Hepatocyte (in vitro differentiated cells): ENCODE data around the gene SNX4. TPM values are rescaled to one million over a fixed set of nuclear protein-coding genes. Genes with fewer than 3 reads are reported as not detected.

Source experiments
- DNase-seq: peaks from one replicate; pipeline ENCODE4 v3.0.0-alpha.2; 2016; ENCODE audit warnings: low spot score
- H2AFZ ChIP-seq: fragments of 200-600 bp; sonication (generic); 2 replicates; pipeline ENCODE4 v1.6.0; 2016; ENCODE audit warnings: antibody characterized with exemption, mild to moderate bottlenecking
- H3K27ac ChIP-seq: fragments of 200-600 bp; sonication (generic); 2 replicates; pipeline ENCODE4 v1.5.1; 2016; ENCODE audit warnings: mild to moderate bottlenecking
- H3K27me3 ChIP-seq: fragments of 200-600 bp; sonication (generic); 2 replicates; pipeline ENCODE4 v1.6.1; 2016
- H3K36me3 ChIP-seq: fragments of 200-600 bp; sonication (generic); replicated peaks from 2 replicates; pipeline ENCODE4 v1.5.1; 2016; ENCODE audit warnings: low read depth; ENCODE audit not compliant: insufficient read depth
- H3K4me1 ChIP-seq: fragments of 200-600 bp; sonication (generic); 2 replicates; pipeline ENCODE4 v1.5.1; 2016; ENCODE audit warnings: mild to moderate bottlenecking, moderate library complexity; ENCODE audit not compliant: insufficient read depth
- H3K4me2 ChIP-seq: fragments of 200-600 bp; sonication (generic); 2 replicates; pipeline ENCODE4 v1.6.0; 2016
- H3K4me3 ChIP-seq: fragments of 200-600 bp; sonication (generic); 2 replicates; pipeline ENCODE4 v1.5.1; 2016; ENCODE audit warnings: mild to moderate bottlenecking
- H3K79me2 ChIP-seq: fragments of 200-600 bp; sonication (generic); 2 replicates; pipeline ENCODE4 v1.6.0; 2017; ENCODE audit warnings: mild to moderate bottlenecking
- H3K9me2 ChIP-seq: fragments of 200-600 bp; sonication (generic); replicated peaks from 2 replicates; pipeline ENCODE4 v1.6.0; 2017; ENCODE audit warnings: mild to moderate bottlenecking; ENCODE audit not compliant: insufficient read depth
- H3K9me3 ChIP-seq: fragments of 200-600 bp; sonication (generic); 2 replicates; pipeline ENCODE4 v1.5.1; 2016; ENCODE audit warnings: low read depth, mild to moderate bottlenecking
- H4K20me1 ChIP-seq: fragments of 200-600 bp; sonication (generic); 2 replicates; pipeline ENCODE4 v1.6.0; 2016; ENCODE audit warnings: mild to moderate bottlenecking; ENCODE audit not compliant: insufficient read depth, poor library complexity, severe bottlenecking
- EZH2 ChIP-seq: fragments of 200-600 bp; sonication (generic); IDR thresholded peaks from 2 replicates; pipeline ENCODE4 v1.6.1; 2016; ENCODE audit warnings: antibody characterized with exemption, mild to moderate bottlenecking, borderline replicate concordance
- EZH2phosphoT487 ChIP-seq: fragments of 200-600 bp; sonication (generic); IDR thresholded peaks from one replicate; pipeline ENCODE4 v1.6.1; 2018; ENCODE audit warnings: antibody characterized with exemption, mild to moderate bottlenecking, low read depth, moderate library complexity; ENCODE audit not compliant: unreplicated experiment, severe bottlenecking
- WGBS: methylation state at CpG from one replicate; pipeline ENCODE4 v1.1.6; 2016; ENCODE audit warnings: low lambda C conversion rate; ENCODE audit errors: missing lambda C conversion rate; 5-methylcytosine and 5-hydroxymethylcytosine counted together
- polyA plus RNA-seq: library from polyadenylated mRNA; unstranded; fragments of >200 nt; fragmentation: Nextera tagmentation; extraction: Ambion mirVana; gene quantifications from 2 replicates; pipeline ENCODE4 v1.2.1, GENCODE V29; 2016
- total RNA-seq: library from RNA; depleted of rRNA; stranded (reverse); fragments of >200 nt; gene quantifications from 2 replicates; pipeline ENCODE4 v1.2.3, GENCODE V29; 2014
- TF ChIP-seq, protein P1 (sequence below): fragments of 200-600 bp; sonication (generic); IDR thresholded peaks from 2 replicates; pipeline ENCODE4 v1.5.1; 2016; ENCODE audit warnings: antibody characterized with exemption, mild to moderate bottlenecking; ENCODE audit not compliant: poor library complexity

The SNX4 gene
- 64.6 and 69.6 TPM in 2 replicates for total RNA-seq
- 42.7 and 44.0 TPM in 2 replicates for polyA plus RNA-seq

DNA sequence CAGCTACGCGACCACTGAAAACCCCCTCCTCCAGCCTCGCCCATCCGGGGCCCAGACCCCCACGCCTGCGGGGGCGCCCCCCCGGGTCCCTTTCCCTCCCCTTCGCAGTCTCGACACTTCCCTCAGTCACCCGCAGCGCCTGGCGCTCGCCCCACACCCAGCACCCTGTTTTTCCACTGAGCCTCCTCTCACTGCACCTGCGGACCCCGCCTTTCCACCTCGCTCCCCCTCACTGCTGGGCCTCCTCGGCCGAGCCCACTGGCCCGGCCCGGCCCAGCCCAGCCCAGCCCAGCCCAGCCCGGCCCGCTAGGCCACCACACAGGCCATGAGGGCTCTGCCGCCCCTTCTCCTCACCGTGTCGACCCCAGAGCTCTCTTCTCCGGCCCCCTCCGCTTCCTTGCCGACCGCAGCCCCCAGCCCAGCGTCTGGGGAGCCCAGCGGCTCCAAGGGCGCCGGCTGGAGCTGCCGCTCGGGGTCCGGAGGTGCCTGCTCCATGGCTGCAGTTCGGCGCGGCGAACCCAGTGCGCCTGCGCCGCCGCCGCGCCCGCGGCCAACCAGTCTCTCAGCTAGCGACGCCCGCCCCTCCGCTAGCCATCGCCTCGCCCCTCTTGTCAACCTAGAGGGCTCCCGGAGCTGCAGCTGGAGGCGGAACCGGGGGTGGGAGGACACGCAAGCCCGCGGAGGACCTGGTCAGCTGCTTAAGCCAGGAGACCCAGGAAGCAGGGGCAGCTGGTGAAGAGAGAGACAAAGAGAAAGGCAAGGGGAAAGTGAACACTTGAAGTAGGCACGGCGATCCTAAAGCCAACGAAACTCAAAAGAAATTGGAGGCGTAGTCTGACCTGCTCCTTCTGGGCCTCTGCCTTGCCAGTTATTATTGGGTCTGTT, at the start of gene SNX4:
Gene SNX4 (minus strand): TSS at position 525 of the 885 bp plus-strand sequence. CDS start 30 bp downstream, at position 495.
- DNase-seq: peak; percentile 97
- H3K4me1 ChIP-seq: peaks cover 7% of the 10 kb centered on the region
- H3K9me2 ChIP-seq: no peaks in the 10 kb centered on the region
- peak within 1 kb of the TSS; percentile 96 for H3K4me3 ChIP-seq
- H3K27ac ChIP-seq: peak within 1 kb of the TSS; percentile 91
- H3K79me2 ChIP-seq: peaks cover 50% of the 10 kb centered on the region
- H2AFZ ChIP-seq: peak within 1 kb of the TSS; percentile 90
- no peaks in the 10 kb centered on the region for H3K36me3 ChIP-seq
- peak within 1 kb of the TSS; percentile 72 for H3K4me2 ChIP-seq
- peaks cover 5% of the 10 kb centered on the region for H4K20me1 ChIP-seq
- no peaks in the 10 kb centered on the region for H3K27me3 ChIP-seq
- 1% methylated on average over 38 of the region's 65 CpGs for WGBS
- TF ChIP-seq EZH2: no peak
- TF ChIP-seq EZH2phosphoT487: no peak
- TF ChIP-seq, protein P1, sequence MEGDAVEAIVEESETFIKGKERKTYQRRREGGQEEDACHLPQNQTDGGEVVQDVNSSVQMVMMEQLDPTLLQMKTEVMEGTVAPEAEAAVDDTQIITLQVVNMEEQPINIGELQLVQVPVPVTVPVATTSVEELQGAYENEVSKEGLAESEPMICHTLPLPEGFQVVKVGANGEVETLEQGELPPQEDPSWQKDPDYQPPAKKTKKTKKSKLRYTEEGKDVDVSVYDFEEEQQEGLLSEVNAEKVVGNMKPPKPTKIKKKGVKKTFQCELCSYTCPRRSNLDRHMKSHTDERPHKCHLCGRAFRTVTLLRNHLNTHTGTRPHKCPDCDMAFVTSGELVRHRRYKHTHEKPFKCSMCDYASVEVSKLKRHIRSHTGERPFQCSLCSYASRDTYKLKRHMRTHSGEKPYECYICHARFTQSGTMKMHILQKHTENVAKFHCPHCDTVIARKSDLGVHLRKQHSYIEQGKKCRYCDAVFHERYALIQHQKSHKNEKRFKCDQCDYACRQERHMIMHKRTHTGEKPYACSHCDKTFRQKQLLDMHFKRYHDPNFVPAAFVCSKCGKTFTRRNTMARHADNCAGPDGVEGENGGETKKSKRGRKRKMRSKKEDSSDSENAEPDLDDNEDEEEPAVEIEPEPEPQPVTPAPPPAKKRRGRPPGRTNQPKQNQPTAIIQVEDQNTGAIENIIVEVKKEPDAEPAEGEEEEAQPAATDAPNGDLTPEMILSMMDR: no peak
- no peaks in the 10 kb centered on the region for H3K9me3 ChIP-seq

DNA sequence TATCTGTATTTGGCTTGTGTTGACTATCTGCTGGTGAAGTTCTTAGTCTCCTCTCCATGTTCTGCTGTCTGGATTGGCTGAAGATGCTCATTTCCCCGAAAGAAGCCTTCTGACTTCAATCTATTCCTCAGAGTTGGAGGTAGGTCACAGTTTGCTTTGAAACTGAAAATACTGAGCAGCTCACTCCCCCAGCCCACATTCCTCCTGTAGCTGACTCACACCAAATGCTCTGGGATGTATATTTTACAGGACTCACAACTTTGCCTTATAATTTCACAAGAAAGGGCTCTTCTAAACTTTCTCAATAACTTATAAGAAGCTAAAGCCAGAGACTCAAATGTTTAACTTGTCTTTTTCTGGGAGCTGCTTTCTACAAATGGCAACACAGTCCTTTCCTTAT, 36.3 kb upstream of the SNX4 start:
- H3K36me3 ChIP-seq: no peaks in the 10 kb centered on the region
- H3K4me1 ChIP-seq: no peaks in the 10 kb centered on the region
- no peak overlapping the region for H3K4me2 ChIP-seq
- H3K9me2 ChIP-seq: no peaks in the 10 kb centered on the region
- 90% methylated on average over 1 of the region's 1 CpG for WGBS
- H3K79me2 ChIP-seq: no peaks in the 10 kb centered on the region
- H3K27me3 ChIP-seq: no peaks in the 10 kb centered on the region
- H2AFZ ChIP-seq: no peak overlapping the region
- DNase-seq: no peak
- no peaks in the 10 kb centered on the region for H4K20me1 ChIP-seq
- no peak overlapping the region for H3K27ac ChIP-seq
- TF ChIP-seq EZH2phosphoT487 (no peak), EZH2 (no peak)
- TF ChIP-seq, protein P1: no peak
- no peak overlapping the region for H3K4me3 ChIP-seq
- H3K9me3 ChIP-seq: no peaks in the 10 kb centered on the region

DNA sequence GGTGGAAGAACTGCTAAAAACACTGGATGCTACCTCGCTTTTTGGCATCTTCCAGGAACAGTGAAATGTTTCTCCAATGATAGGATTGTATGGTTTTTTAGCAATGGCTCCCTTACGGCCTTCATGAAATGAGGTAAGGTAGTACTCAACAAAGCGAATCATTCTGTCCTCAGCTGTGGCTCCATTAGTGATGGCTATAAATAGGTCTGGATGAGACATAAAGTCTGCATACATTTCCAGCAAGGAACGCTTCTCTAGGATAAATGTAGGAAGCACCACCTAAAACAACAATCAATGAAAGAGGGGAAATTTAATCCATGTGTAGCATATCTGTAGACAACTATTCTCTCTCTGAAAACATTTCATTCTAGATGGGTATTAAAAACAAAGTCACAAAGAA, 32.4 kb upstream of the SNX4 start:
- no peak for DNase-seq
- H3K36me3 ChIP-seq: no peaks in the 10 kb centered on the region

More for the DNA sequence above, 32.4 kb upstream of the SNX4 start:
- H3K4me1 ChIP-seq: no peaks in the 10 kb centered on the region
- no peaks in the 10 kb centered on the region for H3K9me3 ChIP-seq
- TF ChIP-seq EZH2phosphoT487 (no peak), EZH2 (no peak)
- TF ChIP-seq, protein P1: no peak
- no peaks in the 10 kb centered on the region for H3K27me3 ChIP-seq
- H3K4me3 ChIP-seq: no peak overlapping the region
- no peaks in the 10 kb centered on the region for H3K79me2 ChIP-seq
- H4K20me1 ChIP-seq: no peaks in the 10 kb centered on the region
- WGBS: 95% methylated on average over 4 of the region's 4 CpGs
- no peak overlapping the region for H3K4me2 ChIP-seq
- H3K9me2 ChIP-seq: no peaks in the 10 kb centered on the region
- H3K27ac ChIP-seq: no peak overlapping the region
- H2AFZ ChIP-seq: no peak overlapping the region
